ENCODE data around the gene AMELY. TPM values are rescaled to one million over a fixed set of nuclear protein-coding genes. Genes with fewer than 3 reads are reported as not detected.
"Not testable (repeated sequence)": the region's sequence is repeated elsewhere in the genome, so short reads cannot be mapped to it uniquely, and the experiment has no call there.

AMELY gene
- total RNA-seq, 1 experiment from 2014 or later = not detected

DNA sequence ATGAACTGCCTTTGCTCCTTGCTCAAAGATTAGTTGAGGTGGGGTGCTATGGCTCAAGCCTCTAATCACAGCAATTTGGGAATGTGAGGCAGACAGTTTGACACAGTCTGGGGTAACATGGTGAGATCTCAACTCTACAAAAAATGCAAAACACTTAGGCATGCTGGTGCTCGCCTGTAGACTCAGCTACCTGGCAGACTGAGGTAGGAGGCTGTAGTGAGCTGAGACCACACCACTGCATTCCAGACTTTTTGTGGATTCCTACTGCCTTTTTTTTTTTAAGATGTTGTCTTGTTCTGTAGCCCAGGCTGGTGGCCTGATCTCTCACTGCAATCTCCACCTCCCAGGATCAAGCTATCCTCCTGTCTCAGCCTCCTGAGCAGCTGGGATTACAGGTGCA, 4.0 kb downstream of the AMELY start:
- Histone ChIP-seq H3K4me3 (ENCODE audit: insufficient read depth, low read depth, low read length) (no peak overlapping the region), H3K27me3 (ENCODE audit: control insufficient read depth, insufficient read depth, low read length) (no peaks in the 10 kb centered on the region), H3K36me3 (replicated peaks; ENCODE audit: control insufficient read depth, insufficient read depth, low read length) (no peaks in the 10 kb centered on the region)
- DNase-seq = no peak

DNA sequence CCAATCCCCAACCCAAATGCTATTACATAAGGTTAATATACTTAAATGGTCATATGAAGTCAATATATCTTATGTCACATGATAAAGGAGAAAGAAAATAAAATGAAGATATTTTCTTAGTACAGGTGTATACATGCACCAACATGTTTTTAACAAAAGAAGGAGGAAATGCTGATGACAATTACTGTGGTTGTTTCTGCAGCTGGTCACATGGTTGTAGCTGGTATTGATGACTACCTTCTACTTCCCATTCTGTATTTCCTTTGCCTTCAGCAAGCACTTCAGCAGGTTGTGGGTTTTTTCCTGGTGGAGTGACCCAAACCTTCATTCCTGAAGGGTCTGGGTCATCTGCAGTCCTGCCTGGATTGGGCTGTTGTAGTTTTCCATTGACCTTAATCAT, 9.4 kb downstream of the AMELY start:
- not testable (repeated sequence) for H3K27me3 ChIP-seq (ENCODE audit: control insufficient read depth, insufficient read depth, low read length); DNase-seq; H3K4me3 ChIP-seq (ENCODE audit: insufficient read depth, low read depth, low read length); H3K36me3 ChIP-seq (replicated peaks; ENCODE audit: control insufficient read depth, insufficient read depth, low read length)

DNA sequence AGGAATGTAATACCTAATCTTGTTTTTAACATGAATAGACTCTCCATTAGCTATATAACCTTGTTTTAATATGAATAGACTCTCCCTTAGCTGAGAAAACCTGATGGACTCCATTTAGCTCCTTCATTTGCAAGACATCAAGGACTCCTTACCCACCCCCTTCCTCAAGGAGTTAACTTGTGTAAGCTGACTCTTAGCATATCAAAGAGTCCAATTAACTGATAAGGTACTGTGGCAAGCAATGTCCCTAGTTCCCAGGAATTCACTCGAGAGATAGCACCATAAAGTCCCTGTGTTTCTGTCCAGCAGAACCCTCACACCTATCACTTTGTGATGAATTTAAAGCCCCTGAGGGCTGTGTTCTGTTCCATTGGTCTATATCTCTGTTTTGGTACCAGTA, 16.3 kb downstream of the AMELY start:
- no peaks in the 10 kb centered on the region for H3K27me3 ChIP-seq (ENCODE audit: control insufficient read depth, insufficient read depth, low read length)
- DNase-seq = no peak
- H3K4me3 ChIP-seq (ENCODE audit: insufficient read depth, low read depth, low read length) = no peak overlapping the region
- H3K36me3 ChIP-seq (replicated peaks; ENCODE audit: control insufficient read depth, insufficient read depth, low read length) = no peaks in the 10 kb centered on the region

DNA sequence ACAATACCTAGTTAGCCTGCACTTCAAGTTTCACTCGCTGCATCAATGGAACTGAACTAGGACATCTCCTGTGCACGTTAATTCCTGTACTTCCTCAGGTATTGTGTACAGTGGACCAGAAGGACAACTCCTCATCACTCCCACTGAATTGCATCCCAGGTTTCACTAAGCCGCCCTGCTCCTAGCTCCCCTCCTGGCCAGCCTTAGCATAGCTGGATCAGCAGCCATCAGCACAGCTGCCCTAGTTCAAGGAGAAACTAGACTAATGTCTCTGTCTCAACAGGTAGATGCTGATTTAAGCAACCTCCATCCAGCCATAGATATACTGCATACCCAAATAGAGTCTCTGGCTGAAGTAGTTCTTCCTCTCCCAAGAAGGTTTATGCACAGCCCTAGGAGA, 17.1 kb downstream of the AMELY start:
- DNase-seq = no peak
- Histone ChIP-seq H3K27me3 (ENCODE audit: control insufficient read depth, insufficient read depth, low read length) (no peaks in the 10 kb centered on the region), H3K36me3 (replicated peaks; ENCODE audit: control insufficient read depth, insufficient read depth, low read length) (no peaks in the 10 kb centered on the region), H3K4me3 (ENCODE audit: insufficient read depth, low read depth, low read length) (no peak overlapping the region)

DNA sequence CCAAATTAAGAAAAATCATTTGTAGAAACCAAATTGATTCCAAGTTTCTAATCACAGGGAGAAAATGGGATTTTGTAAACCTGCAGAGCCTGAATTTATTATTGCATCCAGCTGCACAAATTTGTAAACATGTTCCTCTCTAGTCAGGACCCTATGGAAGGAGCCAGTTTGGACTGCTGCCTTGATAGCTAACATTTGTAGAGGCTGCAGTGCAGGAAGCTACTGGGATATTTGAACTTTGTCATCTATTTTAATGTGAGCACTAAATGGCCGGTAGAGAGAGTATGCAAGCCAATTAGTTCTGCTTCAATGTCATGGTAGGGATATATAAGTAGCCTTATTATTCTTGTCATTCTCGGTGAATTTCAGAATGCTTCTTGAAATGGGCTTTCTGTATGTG, 62.2 kb downstream of the AMELY start:
- Histone ChIP-seq H3K27me3 (ENCODE audit: control insufficient read depth, insufficient read depth, low read length) (no peaks in the 10 kb centered on the region), H3K36me3 (replicated peaks; ENCODE audit: control insufficient read depth, insufficient read depth, low read length) (no peaks in the 10 kb centered on the region), H3K4me3 (ENCODE audit: insufficient read depth, low read depth, low read length) (no peak overlapping the region)
- no peak for DNase-seq

DNA sequence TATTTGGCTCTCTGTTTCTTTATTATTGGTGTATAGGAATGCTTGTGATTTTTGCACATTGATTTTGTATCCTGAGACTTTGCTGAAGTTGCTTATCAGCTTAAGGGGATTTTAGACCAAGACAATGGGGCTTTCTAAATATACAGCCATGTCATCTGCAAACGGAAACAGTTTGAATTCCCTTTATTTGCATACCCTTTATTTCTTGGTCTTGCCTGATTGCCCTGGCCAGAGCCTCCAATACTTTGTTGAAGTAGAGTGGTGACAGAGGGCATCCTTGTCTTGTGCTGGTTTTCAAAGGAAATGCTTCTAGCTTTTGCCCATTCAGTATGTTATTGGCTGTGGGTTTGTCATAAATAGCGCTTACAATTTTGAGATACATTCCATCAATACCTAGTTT, 68.9 kb downstream of the AMELY start:
- H3K27me3 ChIP-seq (ENCODE audit: control insufficient read depth, insufficient read depth, low read length); H3K36me3 ChIP-seq (replicated peaks; ENCODE audit: control insufficient read depth, insufficient read depth, low read length); H3K4me3 ChIP-seq (ENCODE audit: insufficient read depth, low read depth, low read length); DNase-seq: not testable (repeated sequence)

Other genes starting within 250 kb of the AMELY start
- gene TBL1Y, start 1.1 kb downstream of the AMELY start, total RNA-seq (2014; rRNA removed; shearing (Covaris generic)) = not detected in 2 replicates

Measured in H7 (cell line).